GM21360 (cell line): ENCODE results near the gene SAMD11.
"Not testable (repeated sequence)": the region's sequence is repeated elsewhere in the genome, so short reads cannot be mapped to it uniquely, and the experiment has no call there.

ENCODE experiments used
- ATAC-seq: cut with Tn5 transposase; IDR thresholded peaks from one replicate; pipeline ENCODE4 v1.9.1; 2021; ENCODE audit warnings: mild to moderate bottlenecking, moderate library complexity; ENCODE audit not compliant: unreplicated experiment

The SAMD11 gene, protein sequence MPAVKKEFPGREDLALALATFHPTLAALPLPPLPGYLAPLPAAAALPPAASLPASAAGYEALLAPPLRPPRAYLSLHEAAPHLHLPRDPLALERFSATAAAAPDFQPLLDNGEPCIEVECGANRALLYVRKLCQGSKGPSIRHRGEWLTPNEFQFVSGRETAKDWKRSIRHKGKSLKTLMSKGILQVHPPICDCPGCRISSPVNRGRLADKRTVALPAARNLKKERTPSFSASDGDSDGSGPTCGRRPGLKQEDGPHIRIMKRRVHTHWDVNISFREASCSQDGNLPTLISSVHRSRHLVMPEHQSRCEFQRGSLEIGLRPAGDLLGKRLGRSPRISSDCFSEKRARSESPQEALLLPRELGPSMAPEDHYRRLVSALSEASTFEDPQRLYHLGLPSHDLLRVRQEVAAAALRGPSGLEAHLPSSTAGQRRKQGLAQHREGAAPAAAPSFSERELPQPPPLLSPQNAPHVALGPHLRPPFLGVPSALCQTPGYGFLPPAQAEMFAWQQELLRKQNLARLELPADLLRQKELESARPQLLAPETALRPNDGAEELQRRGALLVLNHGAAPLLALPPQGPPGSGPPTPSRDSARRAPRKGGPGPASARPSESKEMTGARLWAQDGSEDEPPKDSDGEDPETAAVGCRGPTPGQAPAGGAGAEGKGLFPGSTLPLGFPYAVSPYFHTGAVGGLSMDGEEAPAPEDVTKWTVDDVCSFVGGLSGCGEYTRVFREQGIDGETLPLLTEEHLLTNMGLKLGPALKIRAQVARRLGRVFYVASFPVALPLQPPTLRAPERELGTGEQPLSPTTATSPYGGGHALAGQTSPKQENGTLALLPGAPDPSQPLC

DNA sequence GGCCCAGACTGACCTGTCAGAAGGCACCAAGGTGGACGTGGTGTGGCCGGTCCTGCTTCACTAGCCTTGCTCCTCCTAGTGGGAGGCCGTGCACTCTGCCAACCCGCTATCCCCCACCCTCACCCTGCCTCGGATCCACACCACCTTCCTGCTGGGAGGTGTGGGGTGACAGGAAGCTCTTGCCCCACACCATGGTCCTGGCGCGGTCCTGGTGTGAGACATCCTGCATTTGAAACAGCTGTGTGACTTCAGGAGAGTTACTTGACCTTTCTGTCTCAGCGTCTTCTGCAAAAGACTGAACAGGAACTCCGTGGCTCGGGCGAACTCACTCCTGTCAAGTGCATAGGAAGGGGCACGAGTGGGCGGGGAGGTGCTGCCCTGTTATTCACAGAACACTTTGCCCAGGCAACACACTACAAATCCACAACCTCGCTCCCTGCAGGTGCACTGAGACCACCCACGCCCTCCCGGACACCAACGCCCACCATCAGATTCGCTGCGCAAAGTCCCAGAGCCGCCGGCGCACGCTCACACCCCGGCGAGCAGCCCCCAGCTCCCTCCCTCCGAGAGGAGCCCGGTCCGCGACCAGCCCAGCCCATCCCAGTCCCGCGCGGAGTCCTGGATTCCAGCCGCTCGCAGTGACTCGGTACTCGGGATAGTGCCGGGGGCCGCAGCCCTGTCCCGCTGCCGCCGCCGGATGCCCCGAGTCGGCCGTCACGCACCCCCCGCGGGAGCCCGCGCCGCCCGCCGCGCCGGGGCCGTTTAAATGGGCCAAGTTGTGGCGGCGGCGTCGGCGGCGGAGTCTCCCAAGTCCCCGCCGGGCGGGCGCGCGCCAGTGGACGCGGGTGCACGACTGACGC is at the start of gene SAMD11:
SAMD11 (plus strand) TSS at position 793 of the 860 bp plus-strand sequence. CDS start 509 bp downstream, outside the sequence.
- ATAC-seq: no peak

DNA sequence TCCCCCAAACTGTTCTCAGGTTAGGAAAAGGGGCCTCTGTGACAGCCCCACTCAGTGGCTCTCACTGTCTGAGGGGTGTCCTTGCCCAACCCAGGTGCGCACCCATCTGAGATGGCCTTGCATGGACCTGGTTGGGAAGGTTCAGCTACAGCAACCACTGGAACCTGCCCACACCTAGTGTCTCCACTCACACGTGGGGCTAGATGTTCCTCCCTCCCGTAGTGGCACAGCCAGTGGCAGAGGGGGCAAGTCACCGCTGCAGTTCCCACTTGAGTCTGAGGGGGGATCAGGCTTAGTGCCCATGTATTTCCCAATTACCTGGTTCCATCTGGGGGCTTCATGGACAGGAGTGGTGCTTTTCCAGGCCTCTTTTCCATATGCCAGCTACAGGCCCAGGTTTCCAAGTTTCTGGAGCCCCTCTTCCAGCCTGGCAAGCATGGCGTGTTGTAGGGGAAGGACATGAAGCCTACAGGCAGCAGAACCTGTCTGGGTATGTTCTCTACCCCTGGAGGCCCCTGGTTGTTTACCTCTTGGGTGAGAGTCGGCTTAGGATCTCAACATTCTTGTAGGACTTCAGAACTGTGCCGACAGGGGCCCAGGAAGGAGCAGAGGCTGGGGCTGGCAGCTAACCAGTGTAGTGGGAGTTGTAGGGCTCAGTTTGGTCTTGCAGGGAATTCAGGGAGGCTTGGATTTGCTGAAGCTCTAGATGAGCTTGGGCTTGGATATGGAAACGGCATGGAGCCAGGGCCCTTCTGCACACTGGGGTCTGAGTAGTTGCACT is 47.1 kb upstream of the SAMD11 start:
- ATAC-seq: not testable (repeated sequence)

DNA sequence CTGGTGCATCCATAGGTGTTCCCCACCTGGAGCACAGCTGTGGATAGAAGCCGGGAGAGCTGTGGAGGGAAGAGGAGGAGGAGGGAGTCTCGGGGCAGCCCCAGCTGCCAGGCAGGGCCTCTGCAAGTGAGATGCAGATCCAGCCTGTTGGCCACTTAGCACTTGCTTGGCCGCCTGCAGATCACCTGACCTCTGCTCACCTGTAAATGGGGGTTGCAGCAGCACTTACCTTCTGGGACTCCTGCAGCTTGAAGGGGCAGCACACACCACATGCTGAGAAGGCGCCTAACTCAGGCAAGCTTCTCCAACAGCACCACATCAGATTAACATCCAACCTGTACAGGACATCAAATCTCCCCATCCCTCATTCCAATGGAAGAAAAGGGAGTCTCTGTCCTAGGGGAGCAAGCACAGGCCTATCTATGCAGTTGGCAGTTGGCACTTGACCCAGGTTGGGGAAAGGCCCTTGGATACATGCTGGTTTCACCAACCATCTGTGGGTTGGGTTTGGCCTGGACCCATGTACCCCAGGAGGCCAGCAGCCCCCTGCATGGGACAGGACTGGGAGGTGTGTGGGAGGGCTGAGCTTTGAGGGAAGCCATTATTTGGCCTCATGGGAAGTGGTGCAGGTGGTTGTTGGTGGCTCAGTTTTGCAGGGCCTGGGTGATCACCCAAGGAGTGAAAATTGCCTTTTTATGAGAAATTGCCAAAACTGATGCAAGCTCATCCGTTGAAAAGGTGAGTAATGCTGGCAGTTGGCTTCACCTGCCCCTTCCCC is 46.3 kb upstream of the SAMD11 start:
- ATAC-seq: not testable (repeated sequence)

DNA sequence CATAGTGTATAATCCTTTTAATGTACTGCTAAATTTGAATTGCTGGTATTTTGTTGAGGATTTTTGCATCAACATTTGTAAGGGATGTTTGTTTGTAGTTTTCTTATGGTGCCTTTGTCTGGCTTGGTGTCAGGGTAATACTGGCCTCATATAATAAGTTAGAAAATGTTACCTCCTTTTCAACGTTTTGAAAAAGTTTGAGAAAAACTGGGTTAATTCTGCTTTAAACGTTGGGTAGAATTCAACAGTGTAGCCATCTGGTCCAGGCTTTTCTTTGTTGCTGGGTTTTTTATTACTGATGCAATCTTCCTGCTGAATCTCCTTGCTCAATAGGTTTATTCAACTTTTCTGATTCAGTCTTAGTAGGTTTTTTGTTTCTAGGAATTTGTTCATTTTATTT is 43.2 kb upstream of the SAMD11 start:
- not testable (repeated sequence) for ATAC-seq

DNA sequence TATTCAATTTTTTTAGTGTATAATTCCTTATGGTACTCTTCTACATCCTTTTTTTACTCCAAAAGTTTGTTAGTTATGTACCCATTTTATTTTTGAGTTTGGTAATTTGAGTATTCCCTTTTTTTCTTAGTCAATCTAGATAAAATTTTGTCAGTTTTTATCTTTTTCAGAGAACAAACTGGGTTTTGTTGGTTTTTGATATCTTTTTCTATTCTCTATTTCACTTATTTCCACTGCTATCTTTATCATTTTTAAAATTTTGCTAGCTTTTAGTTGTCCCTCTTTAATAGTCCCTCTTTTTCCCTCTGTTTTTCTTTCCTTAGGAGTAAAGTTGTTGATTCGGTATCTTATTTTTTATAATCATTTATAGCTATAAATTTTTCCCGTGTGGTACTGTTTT is 42.8 kb upstream of the SAMD11 start:
- ATAC-seq: not testable (repeated sequence)

DNA sequence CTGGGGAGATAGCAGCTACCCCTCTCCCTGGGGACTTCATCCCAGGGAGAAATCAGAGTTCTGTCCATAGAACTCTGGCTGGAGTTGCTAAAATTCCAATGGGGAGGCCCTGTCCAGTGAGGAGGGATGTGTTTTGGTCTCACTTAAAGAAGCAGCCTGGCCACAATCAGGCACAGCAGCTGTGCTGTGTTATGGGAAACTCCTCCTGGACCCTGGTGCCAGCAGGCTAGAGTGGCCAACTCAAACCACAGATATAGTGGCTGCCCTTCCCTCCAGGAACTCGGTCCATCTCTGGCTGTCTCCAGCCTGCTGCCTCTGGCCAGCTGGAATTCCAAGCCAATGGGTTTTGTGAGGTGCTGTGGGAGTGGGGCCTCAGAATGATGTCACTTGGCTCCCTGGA is 37.4 kb upstream of the SAMD11 start:
- no peak for ATAC-seq

DNA sequence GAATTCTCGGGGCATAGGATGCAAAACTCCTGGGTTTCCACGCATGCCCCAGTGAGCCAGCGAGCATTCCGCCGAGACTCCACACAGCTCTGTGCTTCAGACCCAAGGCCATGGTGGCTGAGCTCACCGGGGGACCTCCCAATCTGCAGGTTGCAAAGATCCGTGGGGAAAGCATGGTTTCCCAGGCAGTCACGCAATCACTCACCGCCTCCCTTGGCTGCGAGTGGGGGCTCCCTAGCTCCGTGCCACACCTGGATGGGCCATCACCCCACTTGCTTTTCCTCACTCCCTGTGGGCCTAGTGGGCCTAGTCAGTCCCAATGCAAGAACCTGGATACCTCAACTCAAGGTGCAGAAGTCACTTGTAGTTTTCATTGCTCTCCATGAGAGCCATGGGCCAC is 37.0 kb upstream of the SAMD11 start:
- ATAC-seq: no peak

DNA sequence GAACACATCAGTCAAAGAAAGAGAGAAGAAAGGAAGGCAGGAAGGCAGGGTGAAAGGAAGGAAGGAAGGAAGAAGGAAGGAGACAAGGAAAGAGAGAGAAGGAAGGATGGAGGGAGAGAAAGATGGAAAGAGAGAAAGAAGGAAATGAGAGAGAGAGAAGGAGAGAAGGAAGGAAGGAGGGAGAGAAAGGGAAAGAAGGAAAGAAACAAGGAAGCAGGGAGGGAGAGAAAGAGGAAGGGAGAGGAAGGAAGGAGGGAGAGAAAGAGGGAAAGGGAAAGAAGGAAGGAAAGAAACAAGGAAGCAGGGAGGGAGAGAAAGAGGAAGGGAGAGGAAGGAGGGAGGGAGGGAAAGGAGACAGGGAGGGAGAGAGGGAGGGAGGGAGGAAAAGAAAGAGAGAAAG is 35.4 kb upstream of the SAMD11 start:
- no peak for ATAC-seq

DNA sequence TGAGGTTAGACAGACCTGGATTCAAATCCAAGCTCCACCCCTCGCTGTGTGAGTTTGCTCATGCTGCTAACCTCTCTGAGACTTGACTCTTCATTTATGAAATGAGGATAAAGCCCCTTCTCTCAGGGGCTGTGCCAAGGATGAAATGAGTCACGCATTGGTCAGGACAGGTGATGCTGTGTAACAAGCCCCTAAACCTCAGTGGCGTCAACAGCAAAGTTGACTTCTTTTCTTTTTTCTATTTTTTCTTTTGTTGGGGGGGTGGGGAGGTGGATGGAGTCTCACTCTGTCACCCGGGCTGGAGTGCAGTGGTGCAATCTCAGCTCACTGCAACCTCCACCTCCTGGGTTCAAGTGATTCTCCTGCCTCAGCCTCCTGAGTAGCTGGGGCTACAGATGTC is 33.9 kb upstream of the SAMD11 start:
- not testable (repeated sequence) for ATAC-seq

DNA sequence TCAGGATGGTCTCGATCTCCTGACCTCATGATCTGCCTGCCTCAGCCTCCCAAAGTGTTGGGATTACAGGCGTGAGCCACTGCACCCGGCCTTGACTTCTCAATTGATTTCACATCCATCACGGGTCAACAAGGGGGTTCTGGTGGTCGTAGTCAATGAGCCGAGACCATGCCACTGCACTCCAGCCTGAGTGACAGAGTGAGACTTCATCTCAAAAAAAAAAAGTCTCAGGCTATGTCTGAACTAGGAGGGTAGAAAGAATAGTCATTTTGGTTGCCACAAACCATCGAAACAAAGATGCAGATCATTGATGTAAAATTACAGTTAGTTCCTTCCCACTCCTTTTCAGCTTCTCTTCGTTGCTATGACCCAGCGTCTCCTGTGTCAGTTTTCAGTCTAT is 33.5 kb upstream of the SAMD11 start:
- ATAC-seq: not testable (repeated sequence)

DNA sequence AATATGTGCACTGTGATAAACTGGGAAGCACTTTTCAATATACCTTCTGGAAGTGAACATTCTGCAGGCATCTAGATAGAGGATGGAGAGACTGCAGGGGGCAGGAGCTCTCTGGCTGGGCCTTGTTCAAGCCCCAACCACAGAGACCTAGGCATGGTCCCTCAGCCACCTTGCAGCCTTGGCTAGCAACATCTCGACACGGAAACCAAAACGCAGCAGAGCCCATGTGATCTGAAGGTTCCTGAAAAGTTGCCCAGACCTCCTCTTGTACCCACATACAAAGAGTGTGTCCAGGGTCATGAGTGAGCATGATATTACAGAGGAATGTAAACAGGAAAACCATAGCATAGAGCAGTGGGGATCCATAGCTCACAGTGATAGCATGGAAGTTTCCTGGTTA is 33.1 kb upstream of the SAMD11 start:
- ATAC-seq: no peak

DNA sequence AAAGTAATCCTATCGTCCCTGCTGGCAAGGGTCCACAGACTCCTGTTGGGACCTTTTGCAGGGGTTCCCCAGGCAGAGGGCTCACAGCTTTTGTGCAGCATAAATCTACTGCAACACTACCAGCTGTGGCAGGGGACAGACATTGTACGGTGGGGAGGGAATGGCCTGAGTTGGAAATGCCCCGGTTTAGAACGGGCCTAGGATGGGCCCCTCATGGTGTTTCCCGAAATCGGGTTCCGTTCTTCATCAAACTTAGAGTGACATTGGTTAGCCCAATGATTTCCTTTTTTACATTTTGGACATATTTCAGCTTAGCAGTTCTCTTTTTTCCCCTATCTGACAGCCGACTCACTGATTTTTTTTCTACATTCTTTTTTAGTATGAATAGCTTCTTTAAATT is 26.5 kb upstream of the SAMD11 start:
- ATAC-seq: no peak

DNA sequence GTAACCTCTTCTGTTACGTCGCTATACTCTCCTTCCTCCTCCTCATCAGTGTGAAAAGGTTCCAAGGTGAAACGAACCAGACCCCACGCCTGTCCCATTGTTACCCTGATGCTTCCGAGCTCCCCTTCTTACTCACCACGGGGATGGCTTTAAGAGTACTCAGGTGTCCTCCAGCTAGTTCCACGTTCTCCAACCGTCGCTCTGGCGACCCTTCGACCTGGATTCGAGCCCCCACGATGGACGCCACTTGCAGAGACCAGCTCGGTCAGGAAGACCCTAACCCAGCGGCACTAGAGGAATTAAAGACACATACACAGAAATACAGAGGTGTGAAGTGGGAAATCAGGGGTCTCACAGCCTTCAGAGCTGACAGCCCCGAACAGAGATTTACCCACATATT is 25.8 kb upstream of the SAMD11 start:
- ATAC-seq: not testable (repeated sequence)

DNA sequence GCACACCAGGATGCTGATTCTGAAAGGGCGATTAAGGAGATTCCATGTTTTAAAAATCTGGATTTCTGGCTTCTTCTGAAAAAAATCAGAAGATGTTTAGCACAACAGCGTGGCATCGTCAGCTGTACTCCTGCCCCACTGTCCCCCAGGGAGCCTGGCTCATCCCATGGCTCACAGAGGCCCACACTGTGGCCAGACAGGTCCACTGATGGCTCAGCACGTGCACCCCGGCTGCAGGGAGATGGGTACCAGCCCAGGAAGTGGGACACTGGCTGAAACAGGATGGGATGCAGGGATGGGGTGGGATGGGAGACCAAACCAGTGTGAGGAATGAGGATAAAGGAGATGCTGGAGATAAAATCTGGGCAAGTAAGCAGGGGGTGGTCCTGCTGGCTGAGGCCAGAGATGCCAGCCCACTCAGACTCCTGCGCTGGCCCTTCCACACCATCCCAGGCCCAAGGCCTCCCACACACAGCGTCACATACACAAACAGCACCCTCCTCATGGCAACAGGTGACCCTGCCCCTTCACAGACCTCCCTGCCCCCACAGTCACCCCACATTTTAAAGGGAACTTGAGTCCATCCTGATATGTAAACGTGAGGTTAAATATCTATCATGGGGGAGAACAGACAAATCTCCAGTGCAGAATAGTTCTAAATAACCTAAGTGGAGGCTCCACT is 23.9 kb upstream of the SAMD11 start:
- ATAC-seq: no peak

DNA sequence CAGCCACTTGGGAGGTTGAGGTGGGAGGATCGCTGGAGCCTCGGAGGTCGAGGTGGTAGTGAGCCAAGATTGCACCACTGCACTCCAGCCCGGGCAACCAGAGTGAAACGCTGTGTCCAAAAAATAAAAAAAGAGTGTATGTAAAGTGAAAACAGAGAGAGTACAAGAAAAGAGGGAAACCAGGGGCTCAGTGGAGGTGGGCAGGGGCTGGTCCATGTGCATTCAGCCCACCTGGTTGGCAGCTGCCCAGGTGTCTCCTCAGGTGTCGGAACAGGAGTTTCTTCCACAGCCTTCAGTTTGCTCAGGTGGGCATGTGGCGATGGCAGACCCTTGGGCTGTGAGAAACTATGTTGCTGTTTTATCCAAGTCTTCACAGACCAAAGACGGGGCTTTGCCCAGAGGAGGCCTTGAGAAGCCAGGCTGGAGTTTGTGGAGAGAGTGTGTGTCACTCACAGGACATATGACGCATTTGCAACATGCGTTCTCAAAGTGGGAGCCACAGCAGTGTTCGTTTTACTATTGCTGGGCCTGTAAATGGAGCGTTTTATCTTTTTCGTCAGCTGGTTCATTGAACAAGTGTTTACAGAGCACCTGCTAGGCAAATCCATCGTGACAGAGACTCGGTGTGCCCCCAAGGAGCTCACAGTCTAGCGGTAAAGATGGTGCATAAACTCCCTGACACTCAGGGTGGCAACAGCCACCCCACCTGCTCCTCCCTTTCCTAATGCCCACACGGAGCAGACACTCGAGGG is 22.4 kb upstream of the SAMD11 start:
- ATAC-seq: no peak

DNA sequence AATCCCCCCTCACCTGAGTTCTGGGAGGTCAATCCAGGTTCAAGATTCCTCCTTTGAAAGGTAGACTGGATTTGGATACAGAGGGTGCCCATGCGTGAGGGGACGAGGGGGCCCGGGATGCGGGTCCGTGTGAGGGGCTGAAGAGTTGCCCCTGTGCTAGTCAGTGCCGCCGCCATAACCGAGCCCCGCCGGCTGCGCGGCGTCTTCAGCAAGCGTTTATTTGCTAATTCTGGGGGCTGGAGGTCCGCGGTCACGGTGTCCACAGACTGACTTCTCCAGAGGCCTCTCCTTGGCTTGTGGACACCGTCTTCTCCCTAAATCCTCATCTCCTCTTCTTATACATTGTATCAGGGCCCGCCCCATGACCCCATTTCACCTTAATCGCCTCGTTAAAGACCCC is 20.9 kb upstream of the SAMD11 start:
- no peak for ATAC-seq

DNA sequence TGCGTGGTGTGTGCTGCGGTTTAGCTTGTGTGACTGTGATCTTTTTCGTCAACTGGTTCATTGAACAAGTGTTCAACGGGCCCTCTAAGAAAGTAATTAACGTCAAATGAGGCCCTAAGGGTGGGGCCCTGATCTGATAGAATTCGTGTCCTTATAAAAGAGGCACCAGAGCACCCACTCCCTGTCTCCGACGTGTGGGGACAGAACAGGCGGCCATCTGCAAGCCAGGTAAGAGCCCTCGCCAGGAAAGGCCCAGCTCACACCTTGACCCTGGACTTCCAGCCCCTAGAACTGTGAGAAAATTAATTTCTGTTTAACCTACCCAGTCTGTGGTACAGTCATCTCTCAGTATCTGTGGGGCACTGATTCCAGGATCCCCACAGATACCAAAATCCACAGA is 20.4 kb upstream of the SAMD11 start:
- ATAC-seq: no peak

DNA sequence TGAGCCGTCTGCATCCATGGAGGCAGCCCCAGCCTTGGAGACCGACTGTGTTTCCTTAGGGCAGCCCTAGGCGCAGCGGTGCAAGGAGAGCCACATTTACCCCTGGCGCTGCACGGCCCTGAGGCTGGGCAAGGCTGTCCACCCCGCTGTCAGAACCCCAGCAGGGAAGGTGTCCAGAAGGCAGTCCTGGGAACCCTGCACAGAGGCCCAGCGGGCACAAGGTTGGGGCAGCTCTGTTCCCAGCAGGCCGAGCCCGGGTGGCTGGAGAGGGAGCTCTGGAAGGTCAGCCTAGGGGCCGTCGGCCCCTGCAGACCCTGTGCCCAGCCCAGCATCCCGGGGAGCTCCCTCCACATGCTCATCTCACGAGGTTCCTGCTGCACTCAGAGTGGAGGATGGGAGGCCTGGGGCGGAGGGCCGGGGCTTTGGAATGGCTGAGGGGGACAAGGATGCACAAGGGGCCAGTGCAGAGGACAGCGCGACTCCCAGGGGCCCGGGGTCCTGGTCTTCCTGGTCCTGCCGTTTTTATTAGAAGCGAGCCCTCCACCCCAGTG is 19.9 kb upstream of the SAMD11 start:
- no peak for ATAC-seq
